Esophagus squamous epithelium (tissue), 5 donors: ENCODE results near the gene DOCK11. TPM values are rescaled to one million over a fixed set of nuclear protein-coding genes. Genes with fewer than 3 reads are reported as not detected.

Experiments
- DNase-seq: peaks from one replicate; lab custom pipeline; 2025; lab: John Stamatoyannopoulos, UW
- H3K27ac ChIP-seq, 4 donors: fragments of 200-600 bp; sonication (generic); one replicate each; pipeline ENCODE4 v1.5.1; 2016 to 2019; ENCODE audit warnings: mild to moderate bottlenecking in 1 of 4
- H3K27me3 ChIP-seq, 4 donors: fragments of 200-600 bp; sonication (generic); 1 replicate in 3 of 4; 2 replicates in 1 of 4; pipeline versions ENCODE4 v1.5.1 to v1.6.0; 2017 to 2021; ENCODE audit warnings: antibody characterized with exemption in 1 of 4
- H3K36me3 ChIP-seq, 3 donors: fragments of 200-600 bp; sonication (generic); one replicate each; pipeline ENCODE4 v1.5.1; 2016 to 2019
- H3K4me1 ChIP-seq, 3 donors: fragments of 200-600 bp; sonication (generic); one replicate each; pipeline ENCODE4 v1.5.1; 2017 to 2019
- H3K4me3 ChIP-seq, 4 donors: fragments of 200-600 bp; sonication (generic); 1 replicate in 3 of 4; 2 replicates in 1 of 4; pipeline ENCODE4 v1.5.1; 2016 to 2019; ENCODE audit warnings: mild to moderate bottlenecking in 2 of 4, moderate library complexity in 1 of 4
- H3K9me3 ChIP-seq, 3 donors: fragments of 200-600 bp; sonication (generic); one replicate each; pipeline ENCODE4 v1.5.1; 2016 to 2019
- CTCF ChIP-seq, 6 experiments: fragments of 450-650 bp in 4 of 6; fragments of 200-600 bp in 2 of 6; sonication (generic) in 2 of 6; IDR thresholded peaks; one replicate each; pipeline ENCODE4 v1.5.1; 2016 to 2019; ENCODE audit warnings: antibody characterized with exemption in 6 of 6, mild to moderate bottlenecking in 4 of 6, moderate library complexity in 4 of 6
- POLR2A ChIP-seq, 4 donors: fragments of 450-650 bp; IDR thresholded peaks; one replicate each; pipeline ENCODE4 v1.6.1; 2017; ENCODE audit warnings: antibody characterized with exemption in 4 of 4, mild to moderate bottlenecking in 4 of 4, moderate library complexity in 3 of 4
- WGBS, 2 donors: methylation state at CpG; one replicate each; pipeline ENCODE4 v1.1.5; 2018; 5-methylcytosine and 5-hydroxymethylcytosine counted together
- intact Hi-C: fragments of 100-400 bp; cut with DNase I; formaldehyde crosslinking; loops from one replicate; pipeline ENCODE4 v1.15.0; 2022
- total RNA-seq, 4 donors: library from RNA; depleted of rRNA; stranded (reverse); fragments of >200 nt; gene quantifications; one replicate each; pipeline ENCODE4 v1.1.0, GENCODE V29; 2016
- donor health status: DM: yes; HTN: yes; CAD: no.

The DOCK11 gene
- total RNA-seq, 4 donors from 2014 or later, result 1.1 to 16.4 (median 11.0) TPM

GRCh38 chrX:118560489-118560888 lies 64.9 kb downstream of the DOCK11 start:
- no peak for DNase-seq
- Histone ChIP-seq H3K27me3 (no peaks in the 10 kb centered on the region), H3K27ac (no peak overlapping the region), H3K36me3 (no peaks in the 10 kb centered on the region), H3K4me1 (no peaks in the 10 kb centered on the region), H3K9me3 (no peaks in the 10 kb centered on the region), H3K4me3 (no peak overlapping the region)
- TF ChIP-seq CTCF (IDR thresholded peaks at IDR 0.05), result no peak
- no peak for TF ChIP-seq POLR2A (IDR thresholded peaks at IDR 0.05)
- intact Hi-C loops, result no loop called here
- WGBS, 2 donors, result 50% methylated on average over 1 of the region's 1 CpG; no CpG with 5 or more reads in 1 of the 2 donors

- Histone ChIP-seq H3K36me3 (no peaks in the 10 kb centered on the region), H3K27me3 (no peaks in the 10 kb centered on the region), H3K9me3 (no peaks in the 10 kb centered on the region), H3K4me1 (no peaks in the 10 kb centered on the region), H3K4me3 (no peak overlapping the region), H3K27ac (no peak overlapping the region)
- 35 to 66% methylated on average over 4 of the region's 4 CpGs for WGBS, 2 donors
- intact Hi-C loops, result no loop called here
- DNase-seq, result no peak
- TF ChIP-seq CTCF (IDR thresholded peaks at IDR 0.05) (no peak), POLR2A (IDR thresholded peaks at IDR 0.05) (no peak)
Measured at GRCh38 chrX:118562582-118563164, 67.1 kb downstream of the DOCK11 start.

- TF ChIP-seq CTCF (IDR thresholded peaks at IDR 0.05), result no peak
- no peak for TF ChIP-seq POLR2A (IDR thresholded peaks at IDR 0.05)
- intact Hi-C loops, result no loop called here
- WGBS, 2 donors, result 33% methylated on average over 1 of the region's 1 CpG; no CpG with 5 or more reads in 1 of the 2 donors
- Histone ChIP-seq H3K27ac (no peak overlapping the region), H3K27me3 (no peaks in the 10 kb centered on the region), H3K4me3 (no peak overlapping the region), H3K4me1 (no peaks in the 10 kb centered on the region), H3K36me3 (no peaks in the 10 kb centered on the region), H3K9me3 (no peaks in the 10 kb centered on the region)
- DNase-seq, result no peak
Measured at GRCh38 chrX:118564498-118564897, 68.9 kb downstream of the DOCK11 start.

DNA sequence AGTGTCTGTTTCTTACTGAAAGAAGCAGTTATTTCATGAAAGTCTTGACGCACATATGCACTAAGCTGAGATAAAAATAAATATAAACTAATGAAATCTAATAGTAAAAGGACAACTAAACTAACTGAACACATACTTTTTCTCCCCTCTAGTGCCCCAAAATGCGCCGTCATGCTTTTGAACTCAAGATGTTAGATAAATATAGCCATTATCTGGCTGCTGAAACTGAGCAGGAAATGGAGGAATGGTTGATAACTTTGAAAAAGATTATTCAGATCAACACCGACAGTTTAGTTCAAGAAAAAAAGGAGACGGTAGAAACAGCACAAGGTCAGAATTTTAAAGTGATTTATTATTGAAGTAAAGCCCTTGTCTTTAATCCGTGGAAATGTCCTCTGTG lies 70.2 kb downstream of the DOCK11 start:
- no peaks in the 10 kb centered on the region for H3K36me3 ChIP-seq
- TF ChIP-seq POLR2A (IDR thresholded peaks at IDR 0.05) (no peak), CTCF (IDR thresholded peaks at IDR 0.05) (no peak)
- no peak for DNase-seq
- no peaks in the 10 kb centered on the region for H3K4me1 ChIP-seq
- intact Hi-C loops, result no loop called here
- no peak overlapping the region for H3K27ac ChIP-seq
- WGBS, 2 donors, result 58 to 67% methylated on average over 6 of the region's 6 CpGs
- H3K4me3 ChIP-seq, result no peak overlapping the region
- no peaks in the 10 kb centered on the region for H3K9me3 ChIP-seq
- no peaks in the 10 kb centered on the region for H3K27me3 ChIP-seq

GRCh38 chrX:118566359-118566758 lies 70.7 kb downstream of the DOCK11 start:
- intact Hi-C loops, result no loop called here
- Histone ChIP-seq H3K27me3 (no peaks in the 10 kb centered on the region), H3K4me3 (no peak overlapping the region), H3K27ac (no peak overlapping the region), H3K9me3 (no peaks in the 10 kb centered on the region), H3K4me1 (no peaks in the 10 kb centered on the region), H3K36me3 (no peaks in the 10 kb centered on the region)
- no peak for DNase-seq
- TF ChIP-seq POLR2A (IDR thresholded peaks at IDR 0.05) (no peak), CTCF (IDR thresholded peaks at IDR 0.05) (no peak)
- WGBS, 2 donors, result 40 to 58% methylated on average over 3 of the region's 3 CpGs
